H1 (cell line): ENCODE results near the gene TGM1. TPM values are rescaled to one million over a fixed set of nuclear protein-coding genes. Genes with fewer than 3 reads are reported as not detected.

ENCODE experiments used
- CTCF ChIA-PET: fragments of 300-600 bp; sonication (Branson Sonifier 250); formaldehyde crosslinking; loops from one replicate; lab custom pipeline; 2021; ENCODE audit not compliant: partially characterized antibody; lab: Charles Lee
- POLR2A ChIA-PET: fragments of 300-600 bp; sonication (Branson Sonifier 250); formaldehyde crosslinking; loops from one replicate; lab custom pipeline; 2021; ENCODE audit warnings: inconsistent platforms; ENCODE audit not compliant: partially characterized antibody; lab: Charles Lee
- DNase-seq, 2 experiments: peaks; one replicate each; pipeline versions ENCODE4 v3.0.0 to v3.0.0-alpha.2; 2010 to 2022; ENCODE audit warnings: low spot score in 2 of 2, low read depth in 1 of 2, mixed read lengths in 1 of 2
- FAIRE-seq: peaks from 2 replicates; lab custom pipeline; 2011; peaks lifted over from hg19 to GRCh38; lab: Jason Lieb, UNC
- H2AFZ ChIP-seq: 2 replicates; pipeline ENCODE4 v1.8.1; 2012; ENCODE audit warnings: low read length, inconsistent platforms
- H2AK5ac ChIP-seq: 2 replicates; pipeline ENCODE4 v1.6.1; 2013; ENCODE audit warnings: low read depth, low read length
- H2BK120ac ChIP-seq: replicated peaks from 2 replicates; pipeline ENCODE3; 2013; ENCODE audit warnings: low read depth, low read length, inconsistent platforms
- H2BK12ac ChIP-seq: 2 replicates; pipeline ENCODE4 v1.6.1; 2013; ENCODE audit warnings: low read depth, low read length
- H2BK15ac ChIP-seq: 2 replicates; pipeline ENCODE4 v1.6.1; 2013; ENCODE audit warnings: low read length
- H2BK20ac ChIP-seq: 2 replicates; pipeline ENCODE4 v1.6.1; 2013; ENCODE audit warnings: low read length
- H2BK5ac ChIP-seq: 2 replicates; pipeline ENCODE4 v1.6.1; 2013; ENCODE audit warnings: low read depth, low read length
- H3K14ac ChIP-seq: 2 replicates; pipeline ENCODE4 v1.6.1; 2013; ENCODE audit warnings: inconsistent platforms; ENCODE audit not compliant: insufficient read length
- H3K18ac ChIP-seq: 2 replicates; pipeline ENCODE4 v1.6.1; 2013; ENCODE audit warnings: low read length; ENCODE audit errors: extremely low read depth
- H3K23ac ChIP-seq: 2 replicates; pipeline ENCODE4 v1.6.1; 2013; ENCODE audit warnings: inconsistent platforms; ENCODE audit not compliant: insufficient read length
- H3K23me2 ChIP-seq: 2 replicates; pipeline ENCODE4 v1.6.1; 2013; ENCODE audit warnings: low read depth, low read length
- H3K27ac ChIP-seq: 2 replicates; pipeline ENCODE4 v1.6.1; 2011; ENCODE audit warnings: low read depth, low read length, inconsistent platforms
- H3K27me3 ChIP-seq, 4 experiments: replicated peaks in 1 of 4; 1 replicate in 1 of 4; 2 replicates in 3 of 4; pipeline versions ENCODE4 v1.6.1 to v1.8.1; 2011 to 2013; ENCODE audit warnings: low read length in 3 of 4, mild to moderate bottlenecking in 3 of 4, inconsistent platforms in 2 of 4, mixed read lengths in 2 of 4, moderate library complexity in 1 of 4; ENCODE audit not compliant: control insufficient read depth in 3 of 4, insufficient read depth in 3 of 4; ENCODE audit errors: extremely low read depth in 1 of 4
- H3K36me3 ChIP-seq, 4 experiments: 2 replicates each; pipeline versions ENCODE4 v1.6.1 to v1.8.1; 2011 to 2013; ENCODE audit warnings: mild to moderate bottlenecking in 4 of 4, low read length in 3 of 4, moderate library complexity in 2 of 4, control low read depth in 1 of 4, inconsistent platforms in 1 of 4; ENCODE audit not compliant: insufficient read depth in 4 of 4, control insufficient read depth in 2 of 4
- H3K4ac ChIP-seq: replicated peaks from 2 replicates; pipeline ENCODE3; 2013; ENCODE audit warnings: low read length, low read depth, mixed read lengths, inconsistent platforms; ENCODE audit not compliant: insufficient read length
- H3K4me1 ChIP-seq, 4 experiments: replicated peaks in 1 of 4; 1 replicate in 1 of 4; 2 replicates in 3 of 4; pipeline versions ENCODE4 v1.6.1 to v1.8.1; 2011 to 2013; ENCODE audit warnings: low read length in 3 of 4, inconsistent platforms in 2 of 4, mixed read lengths in 1 of 4; ENCODE audit not compliant: insufficient read depth in 4 of 4, control insufficient read depth in 3 of 4
- H3K4me2 ChIP-seq, 2 experiments: 2 replicates each; pipeline versions ENCODE4 v1.6.1 to v1.8.1; 2011 to 2013; ENCODE audit warnings: low read depth in 2 of 2, low read length in 2 of 2, control low read depth in 1 of 2, inconsistent platforms in 1 of 2, mild to moderate bottlenecking in 1 of 2; ENCODE audit not compliant: insufficient read depth in 1 of 2
- H3K4me3 ChIP-seq, 4 experiments: fragments of 200-600, 300-600 bp in 1 of 4; sonication (generic), shearing (Covaris generic), sonication (Bioruptor Twin) in 1 of 4; 2 replicates each; pipeline versions ENCODE4 v1.5.1 to v1.8.1; 2011 to 2016; ENCODE audit warnings: low read length in 4 of 4, low read depth in 3 of 4, control low read depth in 2 of 4, inconsistent platforms in 2 of 4, mild to moderate bottlenecking in 2 of 4, mixed read lengths in 1 of 4, moderate library complexity in 1 of 4; ENCODE audit not compliant: insufficient read depth in 2 of 4; ENCODE audit errors: extremely low read depth in 1 of 4
- H3K56ac ChIP-seq: replicated peaks from 2 replicates; pipeline ENCODE3; 2013; ENCODE audit warnings: low read depth, mild to moderate bottlenecking, mixed read lengths, low read length, inconsistent platforms; ENCODE audit not compliant: insufficient read length
- H3K79me1 ChIP-seq: 2 replicates; pipeline ENCODE4 v1.6.1; 2013; ENCODE audit warnings: low read depth, low read length, control low read depth
- H3K79me2 ChIP-seq, 2 experiments: 2 replicates each; pipeline versions ENCODE4 v1.6.1 to v1.8.1; 2012 to 2013; ENCODE audit warnings: low read length in 2 of 2, mild to moderate bottlenecking in 2 of 2, inconsistent platforms in 1 of 2; ENCODE audit not compliant: insufficient read depth in 2 of 2, control insufficient read depth in 1 of 2
- H3K9ac ChIP-seq, 4 experiments: replicated peaks in 1 of 4; 1 replicate in 1 of 4; 2 replicates in 3 of 4; pipeline versions ENCODE4 v1.6.1 to v1.8.1; 2011 to 2013; ENCODE audit warnings: low read depth in 3 of 4, low read length in 3 of 4, control low read depth in 2 of 4, mild to moderate bottlenecking in 2 of 4, moderate library complexity in 2 of 4, inconsistent platforms in 1 of 4; ENCODE audit errors: extremely low read depth in 1 of 4
- H3K9me3 ChIP-seq, 2 experiments: 2 replicates each; pipeline versions ENCODE4 v1.6.1 to v1.8.1; 2012 to 2013; ENCODE audit warnings: mild to moderate bottlenecking in 2 of 2, moderate library complexity in 2 of 2, control low read depth in 1 of 2, inconsistent platforms in 1 of 2, low read depth in 1 of 2, low read length in 1 of 2, mixed read lengths in 1 of 2; ENCODE audit not compliant: insufficient read depth in 2 of 2
- H4K20me1 ChIP-seq, 2 experiments: replicated peaks in 1 of 2; 2 replicates each; pipeline versions ENCODE3 to v1.8.1; 2011 to 2013; ENCODE audit warnings: inconsistent platforms in 2 of 2, low read length in 2 of 2, mild to moderate bottlenecking in 1 of 2; ENCODE audit not compliant: insufficient read depth in 2 of 2, control insufficient read depth in 1 of 2
- H4K5ac ChIP-seq: 2 replicates; pipeline ENCODE4 v1.6.1; 2013; ENCODE audit warnings: low read length, low read depth, mixed read lengths, inconsistent platforms; ENCODE audit not compliant: insufficient read length
- H4K8ac ChIP-seq: 2 replicates; pipeline ENCODE4 v1.8.0; 2013; ENCODE audit warnings: mild to moderate bottlenecking, moderate library complexity, low read length, inconsistent platforms; ENCODE audit not compliant: insufficient read depth; ENCODE audit errors: extremely low read depth
- H4K91ac ChIP-seq: replicated peaks from 2 replicates; pipeline ENCODE3; 2013; ENCODE audit warnings: low read length, mixed read lengths, inconsistent platforms; ENCODE audit not compliant: insufficient read length
- EP300 ChIP-seq, 2 experiments: IDR thresholded peaks; 1 replicate in 1 of 2; 2 replicates in 1 of 2; pipeline ENCODE4 v1.6.1; 2011 to 2012; ENCODE audit warnings: low read depth in 2 of 2, low read length in 2 of 2, mild to moderate bottlenecking in 2 of 2, borderline replicate concordance in 1 of 2, inconsistent platforms in 1 of 2, moderate library complexity in 1 of 2
- GABPA ChIP-seq: IDR thresholded peaks from 2 replicates; pipeline ENCODE4 v1.6.1; 2011; ENCODE audit warnings: mild to moderate bottlenecking, low read length, moderate library complexity, borderline replicate concordance; ENCODE audit not compliant: insufficient read depth
- SAP30 ChIP-seq: fragments of 300-600 bp; sonication (generic); IDR thresholded peaks from 2 replicates; pipeline ENCODE4 v1.7.1; 2012; ENCODE audit warnings: low read length, moderate library complexity, mild to moderate bottlenecking, inconsistent platforms; ENCODE audit not compliant: insufficient read depth, insufficient replicate concordance
- SIN3A ChIP-seq, 2 experiments: IDR thresholded peaks in 1 of 2; conservative IDR thresholded peaks in 1 of 2; 2 replicates each; pipeline ENCODE4 v1.6.1; 2011 to 2012; ENCODE audit warnings: low read length in 2 of 2, improper control_type of control experiment in 1 of 2, low read depth in 1 of 2, mild to moderate bottlenecking in 1 of 2
- TEAD4 ChIP-seq: IDR thresholded peaks from 2 replicates; pipeline ENCODE4 v1.6.1; 2012; ENCODE audit warnings: low read depth, low read length, inconsistent platforms, mixed read lengths
- WGBS, 2 experiments: shearing (Covaris generic) in 1 of 2; methylation state at CpG; one replicate each; pipeline versions ENCODE4 v1.1.6 to v1.1.7; 2013 to 2015; ENCODE audit warnings: low lambda C conversion rate in 2 of 2, mixed read lengths in 2 of 2, inconsistent platforms in 1 of 2, low coverage in 1 of 2, missing lambda C conversion rate in 1 of 2; ENCODE audit not compliant: insufficient replicate concordance in 2 of 2, insufficient coverage in 1 of 2, insufficient read length in 1 of 2; ENCODE audit errors: extremely low coverage in 1 of 2, missing lambda C conversion rate in 1 of 2; 5-methylcytosine and 5-hydroxymethylcytosine counted together
- polyA plus RNA-seq, 7 experiments: library from polyadenylated mRNA; depleted of rRNA in 3 of 7; stranded (reverse) in 5 of 7; unstranded in 2 of 7; fragments of >200 nt in 5 of 7; fragments of 200-250 nt in 2 of 7; gene quantifications; 1 replicate in 5 of 7; 2 replicates in 1 of 7; 4 replicates in 1 of 7; pipeline versions ENCODE4 v1.2.1 to v1.2.3, GENCODE V29; 2011 to 2013; ENCODE audit warnings: missing spikeins in 2 of 7, mixed read lengths in 2 of 7
- total RNA-seq: library from RNA; stranded (reverse); fragmentation: NEBNext Ultra II Directional; extraction: Animal tissue kit (Norgen Biotek cat#: 25700); gene quantifications from 2 replicates; pipeline ENCODE4 v1.2.1, GENCODE V29; 2021

Gene TGM1
- total and polyA plus RNA-seq, 2 of the 8 experiments (the other 6 are each of a cell fraction or from before 2014, with no cell fraction given), result 1.8 to 2.2 TPM

GRCh38 chr14:24280797-24281460 is 18.0 kb upstream of the TGM1 start:
- Histone ChIP-seq H3K27ac (no peak overlapping the region), H2BK15ac (no peak overlapping the region), H3K9ac (no peak overlapping the region), H2AFZ (no peak overlapping the region), H3K4me1 (no peaks in the 10 kb centered on the region), H3K27me3 (no peaks in the 10 kb centered on the region), H4K8ac (peak overlapping the region; percentile 71; the same call in 1 of the 2 replicates), H2BK120ac (no peak overlapping the region), H3K79me2 (no peaks in the 10 kb centered on the region), H3K4me2 (no peak overlapping the region), H4K20me1 (peaks cover 0 to 3% of the 10 kb centered on the region in 2 experiments), H3K9me3 (no peaks in the 10 kb centered on the region), H3K14ac (no peak overlapping the region), H3K23ac (no peak overlapping the region), H3K79me1 (no peaks in the 10 kb centered on the region; the same call in 1 of the 2 replicates), H4K91ac (no peak overlapping the region), H3K36me3 (no peaks in the 10 kb centered on the region), H3K4ac (no peak overlapping the region), H2AK5ac (no peak overlapping the region), H3K23me2 (no peaks in the 10 kb centered on the region), H3K18ac (no peak overlapping the region), H3K56ac (no peak overlapping the region), H3K4me3 (no peak overlapping the region), H4K5ac (no peak overlapping the region), H2BK5ac (no peak overlapping the region), H2BK20ac (no peak overlapping the region), H2BK12ac (no peak overlapping the region)
- FAIRE-seq (no peak), DNase-seq (no peak)
- CTCF ChIA-PET, result interaction anchor here (0.6 to 11.5 kb wide), 14 partner anchors 9 to 61 kb away, joined by 3 to 137 read pairs (median 8); partner anchors contain the start of genes CIDEB, DHRS1, LTB4R2 and NOP9
- 87% methylated on average over 6 of the region's 6 CpGs; no CpG with 5 or more reads in 1 of the 2 experiments for WGBS, 2 experiments
- TF ChIP-seq TEAD4, result no peak
- no peak for TF ChIP-seq EP300 (IDR thresholded peaks at IDR 0.05; ENCODE audit: borderline replicate concordance in 1 of 2, low read depth in 2 of 2, low read length in 2 of 2)
- TF ChIP-seq GABPA, result no peak
- TF ChIP-seq SIN3A (conservative IDR thresholded peaks at IDR 0.05 in 1 of 2, IDR thresholded peaks at IDR 0.05 in 1 of 2; ENCODE audit: low read depth in 1 of 2, low read length in 2 of 2), result no peak
- no peak for TF ChIP-seq SAP30
- POLR2A ChIA-PET, result interaction anchor here (0.9 to 3.8 kb wide), 10 partner anchors 9 to 68 kb away, joined by 3 to 25 read pairs (median 3); partner anchors contain the start of genes CHMP4A and RABGGTA
